Endothelial cell of umbilical vein (primary cell): ENCODE data around the gene POFUT2. TPM values are rescaled to one million over a fixed set of nuclear protein-coding genes. Genes with fewer than 3 reads are reported as not detected.

ENCODE experiments used
- BruUV-seq: library from RNA; stranded (reverse); fragments of 400-500 nt; replicated peaks from 2 replicates; lab custom pipeline; 2021; lab: Mats Ljungman, UMichigan
- CTCF ChIA-PET: fragments of 300-600, 350-600 bp; sonication (Branson Sonifier 250); formaldehyde crosslinking; loops from one replicate; lab custom pipeline; 2021; ENCODE audit warnings: antibody characterized with exemption, inconsistent platforms; lab: Charles Lee
- POLR2A ChIA-PET: fragments of 300-600, 350-600 bp; sonication (Branson Sonifier 250); formaldehyde crosslinking; loops from one replicate; lab custom pipeline; 2021; ENCODE audit warnings: antibody characterized with exemption, inconsistent platforms; lab: Charles Lee
- DNase-seq: peaks from one replicate; pipeline ENCODE4 v3.0.0-alpha.2; 2011; ENCODE audit warnings: low read depth, low spot score
- FAIRE-seq: peaks from 2 replicates; lab custom pipeline; 2011; peaks lifted over from hg19 to GRCh38; lab: Jason Lieb, UNC
- H2AFZ ChIP-seq: 2 replicates; pipeline ENCODE4 v1.6.0; 2012; ENCODE audit warnings: low read depth, low read length, control low read depth, inconsistent platforms
- H3K27ac ChIP-seq: 2 replicates; pipeline ENCODE4 v1.5.1; 2011; ENCODE audit warnings: low read depth, mild to moderate bottlenecking, control low read depth, low read length, moderate library complexity; ENCODE audit not compliant: insufficient read depth
- H3K27me3 ChIP-seq, 2 experiments: 2 replicates each; pipeline versions ENCODE4 v1.6.0 to v1.6.1; 2011; ENCODE audit warnings: low read length in 2 of 2, mixed read lengths in 1 of 2; ENCODE audit not compliant: control insufficient read depth in 2 of 2, insufficient read depth in 2 of 2
- H3K36me3 ChIP-seq, 2 experiments: 2 replicates in 1 of 2; 3 replicates in 1 of 2; pipeline ENCODE4 v1.5.1; 2011; ENCODE audit warnings: low read length in 2 of 2, mild to moderate bottlenecking in 1 of 2, moderate library complexity in 1 of 2; ENCODE audit not compliant: control insufficient read depth in 2 of 2, insufficient read depth in 2 of 2; ENCODE audit errors: extremely low read depth in 1 of 2
- H3K4me1 ChIP-seq: 3 replicates; pipeline ENCODE4 v1.5.1; 2011; ENCODE audit warnings: mild to moderate bottlenecking, low read length; ENCODE audit not compliant: control insufficient read depth, insufficient read depth; ENCODE audit errors: extremely low read depth
- H3K4me2 ChIP-seq: 2 replicates; pipeline ENCODE4 v1.6.1; 2011; ENCODE audit warnings: low read length, control low read depth, mixed read lengths; ENCODE audit not compliant: insufficient read depth
- H3K4me3 ChIP-seq, 3 experiments: fragments of 200-600 bp in 1 of 3; sonication (generic), shearing (Covaris generic) in 1 of 3; replicated peaks in 1 of 3; 2 replicates each; pipeline ENCODE4 v1.5.1; 2011 to 2016; ENCODE audit warnings: control low read depth in 3 of 3, low read length in 3 of 3, mild to moderate bottlenecking in 2 of 3, inconsistent platforms in 1 of 3, low read depth in 1 of 3, moderate library complexity in 1 of 3; ENCODE audit not compliant: insufficient read depth in 1 of 3
- H3K79me2 ChIP-seq: 2 replicates; pipeline ENCODE4 v1.6.0; 2012; ENCODE audit warnings: low read length, inconsistent platforms; ENCODE audit not compliant: control insufficient read depth, insufficient read depth
- H3K9ac ChIP-seq: replicated peaks from 2 replicates; pipeline ENCODE3; 2011; ENCODE audit warnings: low read length, control low read depth; ENCODE audit not compliant: insufficient read depth; ENCODE audit errors: extremely low read depth
- H3K9me1 ChIP-seq: replicated peaks from 3 replicates; pipeline ENCODE4 v1.6.0; 2011; ENCODE audit warnings: mild to moderate bottlenecking, low read length; ENCODE audit not compliant: control insufficient read depth, insufficient read depth; ENCODE audit errors: extremely low read depth
- H3K9me3 ChIP-seq: replicated peaks from 2 replicates; pipeline ENCODE4 v1.5.1; 2012; ENCODE audit warnings: low read length, inconsistent platforms; ENCODE audit not compliant: control insufficient read depth, insufficient read depth
- H4K20me1 ChIP-seq: replicated peaks from 2 replicates; pipeline ENCODE3; 2011; ENCODE audit warnings: mild to moderate bottlenecking, low read length; ENCODE audit not compliant: control insufficient read depth, insufficient read depth; ENCODE audit errors: extremely low read depth
- EZH2 ChIP-seq: IDR thresholded peaks from 2 replicates; pipeline ENCODE4 v1.6.1; 2012; ENCODE audit warnings: borderline replicate concordance, low read depth, mild to moderate bottlenecking, moderate library complexity, low read length, inconsistent platforms; ENCODE audit not compliant: severe bottlenecking
- FOS ChIP-seq: IDR thresholded peaks from 2 replicates; pipeline ENCODE4 v1.6.1; 2011; ENCODE audit warnings: mild to moderate bottlenecking, low read length, moderate library complexity, borderline replicate concordance; ENCODE audit not compliant: insufficient read depth
- GATA2 ChIP-seq: IDR thresholded peaks from 2 replicates; pipeline ENCODE4 v1.7.0; 2011; ENCODE audit warnings: low read depth, mild to moderate bottlenecking, moderate library complexity, mixed read lengths, low read length; ENCODE audit not compliant: insufficient read length, insufficient read depth
- JUN ChIP-seq: IDR thresholded peaks from 2 replicates; pipeline ENCODE4 v1.6.1; 2011; ENCODE audit warnings: borderline replicate concordance, low read depth; ENCODE audit not compliant: insufficient read length, insufficient read depth
- MAX ChIP-seq: IDR thresholded peaks from 2 replicates; pipeline ENCODE4 v1.6.1; 2011; ENCODE audit not compliant: insufficient read depth, insufficient read length
- MYC ChIP-seq: IDR thresholded peaks from one replicate; pipeline ENCODE4 v1.6.1; 2011; ENCODE audit warnings: mild to moderate bottlenecking, low read depth, low read length
- POLR2A ChIP-seq: IDR thresholded peaks from 2 replicates; pipeline ENCODE4 v1.6.1; 2012; ENCODE audit warnings: low read depth, mild to moderate bottlenecking, control low read depth, low read length
- POLR2AphosphoS5 ChIP-seq: IDR thresholded peaks from 2 replicates; pipeline ENCODE4 v1.6.1; 2012; ENCODE audit warnings: low read depth, mild to moderate bottlenecking, control low read depth, low read length, moderate library complexity; ENCODE audit not compliant: insufficient read depth
- dilution Hi-C: fragments of 300-500 bp; cut with MboI; formaldehyde crosslinking; loops from one replicate; pipeline ENCODE4 v1.15.0; 2019; ENCODE audit warnings: low sequenced_read_pairs; ENCODE audit not compliant: extremely low pct_ligation_motif_present
- intact Hi-C: fragments of 100-400 bp; cut with micrococcal nuclease; formaldehyde crosslinking; loops from one replicate; pipeline ENCODE4 v1.10.0; 2022
- polyA plus RNA-seq, 4 experiments: library from polyadenylated mRNA; depleted of rRNA in 3 of 4; stranded (reverse) in 3 of 4; unstranded in 1 of 4; fragments of >200 nt; gene quantifications; 2 replicates each; pipeline versions ENCODE4 v1.2.1 to v1.2.3, GENCODE V29; 2011 to 2012; ENCODE audit warnings: missing spikeins in 1 of 4
- total RNA-seq: library from RNA; stranded (reverse); gene quantifications from 2 replicates; pipeline ENCODE4 v1.2.3, GENCODE V29; 2021
- TF ChIP-seq, protein P1 (sequence below), 2 donors: IDR thresholded peaks; 1 replicate in 1 of 2; 2 replicates in 1 of 2; pipeline ENCODE4 v1.5.1; 2011; ENCODE audit warnings: low read length in 2 of 2, mild to moderate bottlenecking in 2 of 2, moderate library complexity in 2 of 2, control low read depth in 1 of 2, inconsistent platforms in 1 of 2, low read depth in 1 of 2; ENCODE audit not compliant: insufficient read depth in 1 of 2; ENCODE audit errors: extremely low read depth in 1 of 2

The POFUT2 gene
- total and polyA plus RNA-seq, 2 donors (not counting 3 experiments of a cell fraction or from before 2014, with no cell fraction given), result 30.7 to 47.5 TPM

- BruUV-seq, result no TSS peak
- Histone ChIP-seq H3K27me3 (no peaks in the 10 kb centered on the region), H3K9ac (no peak overlapping the region), H3K36me3 (no peaks in the 10 kb centered on the region), H3K4me3 (no peak overlapping the region), H3K9me1 (no peaks in the 10 kb centered on the region), H3K9me3 (no peaks in the 10 kb centered on the region), H2AFZ (no peak overlapping the region), H3K4me2 (no peak overlapping the region), H3K79me2 (no peaks in the 10 kb centered on the region), H3K4me1 (no peaks in the 10 kb centered on the region), H3K27ac (no peak overlapping the region), H4K20me1 (no peaks in the 10 kb centered on the region)
- TF ChIP-seq FOS, result no peak
- TF ChIP-seq EZH2, result no peak
- TF ChIP-seq, protein P1, sequence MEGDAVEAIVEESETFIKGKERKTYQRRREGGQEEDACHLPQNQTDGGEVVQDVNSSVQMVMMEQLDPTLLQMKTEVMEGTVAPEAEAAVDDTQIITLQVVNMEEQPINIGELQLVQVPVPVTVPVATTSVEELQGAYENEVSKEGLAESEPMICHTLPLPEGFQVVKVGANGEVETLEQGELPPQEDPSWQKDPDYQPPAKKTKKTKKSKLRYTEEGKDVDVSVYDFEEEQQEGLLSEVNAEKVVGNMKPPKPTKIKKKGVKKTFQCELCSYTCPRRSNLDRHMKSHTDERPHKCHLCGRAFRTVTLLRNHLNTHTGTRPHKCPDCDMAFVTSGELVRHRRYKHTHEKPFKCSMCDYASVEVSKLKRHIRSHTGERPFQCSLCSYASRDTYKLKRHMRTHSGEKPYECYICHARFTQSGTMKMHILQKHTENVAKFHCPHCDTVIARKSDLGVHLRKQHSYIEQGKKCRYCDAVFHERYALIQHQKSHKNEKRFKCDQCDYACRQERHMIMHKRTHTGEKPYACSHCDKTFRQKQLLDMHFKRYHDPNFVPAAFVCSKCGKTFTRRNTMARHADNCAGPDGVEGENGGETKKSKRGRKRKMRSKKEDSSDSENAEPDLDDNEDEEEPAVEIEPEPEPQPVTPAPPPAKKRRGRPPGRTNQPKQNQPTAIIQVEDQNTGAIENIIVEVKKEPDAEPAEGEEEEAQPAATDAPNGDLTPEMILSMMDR (IDR thresholded peaks at IDR 0.05; ENCODE audit: extremely low read depth in 1 of 2, insufficient read depth in 1 of 2, low read depth in 1 of 2, low read length in 2 of 2), result no peak
- TF ChIP-seq POLR2A, result no peak
- TF ChIP-seq MAX, result no peak
- no peak for TF ChIP-seq GATA2
- TF ChIP-seq MYC, result no peak
- no peak for TF ChIP-seq JUN
- TF ChIP-seq POLR2AphosphoS5, result no peak
- FAIRE-seq, result no peak
- dilution Hi-C loops (no loop called here), intact Hi-C loops (no loop called here)
- DNase-seq, result no peak
- CTCF ChIA-PET, result no interaction called here
- POLR2A ChIA-PET, result no interaction called here
These were observed 39.9 kb upstream of the POFUT2 start for GRCh38 chr21:45327441-45328197.
